GM12865 (cell line): ENCODE data around the gene PROK2.

ENCODE experiments used
- DNase-seq: peaks from one replicate; pipeline ENCODE4 v3.0.0; 2010; ENCODE audit warnings: low read depth
- H3K4me3 ChIP-seq: 2 replicates; pipeline ENCODE4 v1.5.1; 2011; ENCODE audit warnings: mild to moderate bottlenecking, low read depth, low read length, control low read depth
- TF ChIP-seq, protein P1 (sequence below): IDR thresholded peaks from 2 replicates; pipeline ENCODE4 v1.5.1; 2011; ENCODE audit warnings: low read length, control low read depth, low read depth, inconsistent platforms; ENCODE audit not compliant: insufficient read depth; ENCODE audit errors: missing control alignments

Gene PROK2

DNA sequence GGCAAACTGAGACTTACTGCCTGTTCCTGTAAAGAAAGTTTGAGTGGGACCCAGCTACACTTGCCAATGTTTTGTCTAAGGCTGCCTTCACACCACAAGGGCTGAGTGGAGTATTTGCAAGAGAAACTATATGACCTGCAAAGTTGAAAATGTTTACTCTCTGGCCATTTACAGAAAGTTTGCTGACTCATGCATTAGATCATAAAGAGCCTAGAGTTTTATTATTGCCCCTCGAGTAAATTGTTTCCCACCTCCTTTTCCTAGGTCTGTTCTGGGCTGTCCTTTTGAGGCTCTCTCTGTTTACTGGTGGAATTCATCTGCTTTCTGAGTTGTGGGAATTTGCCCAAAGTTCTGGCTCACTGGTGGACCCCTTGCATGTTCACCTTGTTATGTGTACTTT, 6.7 kb upstream of the PROK2 start:
- no peak for DNase-seq
- TF ChIP-seq, protein P1, sequence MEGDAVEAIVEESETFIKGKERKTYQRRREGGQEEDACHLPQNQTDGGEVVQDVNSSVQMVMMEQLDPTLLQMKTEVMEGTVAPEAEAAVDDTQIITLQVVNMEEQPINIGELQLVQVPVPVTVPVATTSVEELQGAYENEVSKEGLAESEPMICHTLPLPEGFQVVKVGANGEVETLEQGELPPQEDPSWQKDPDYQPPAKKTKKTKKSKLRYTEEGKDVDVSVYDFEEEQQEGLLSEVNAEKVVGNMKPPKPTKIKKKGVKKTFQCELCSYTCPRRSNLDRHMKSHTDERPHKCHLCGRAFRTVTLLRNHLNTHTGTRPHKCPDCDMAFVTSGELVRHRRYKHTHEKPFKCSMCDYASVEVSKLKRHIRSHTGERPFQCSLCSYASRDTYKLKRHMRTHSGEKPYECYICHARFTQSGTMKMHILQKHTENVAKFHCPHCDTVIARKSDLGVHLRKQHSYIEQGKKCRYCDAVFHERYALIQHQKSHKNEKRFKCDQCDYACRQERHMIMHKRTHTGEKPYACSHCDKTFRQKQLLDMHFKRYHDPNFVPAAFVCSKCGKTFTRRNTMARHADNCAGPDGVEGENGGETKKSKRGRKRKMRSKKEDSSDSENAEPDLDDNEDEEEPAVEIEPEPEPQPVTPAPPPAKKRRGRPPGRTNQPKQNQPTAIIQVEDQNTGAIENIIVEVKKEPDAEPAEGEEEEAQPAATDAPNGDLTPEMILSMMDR, result no peak
- H3K4me3 ChIP-seq, result no peak overlapping the region

DNA sequence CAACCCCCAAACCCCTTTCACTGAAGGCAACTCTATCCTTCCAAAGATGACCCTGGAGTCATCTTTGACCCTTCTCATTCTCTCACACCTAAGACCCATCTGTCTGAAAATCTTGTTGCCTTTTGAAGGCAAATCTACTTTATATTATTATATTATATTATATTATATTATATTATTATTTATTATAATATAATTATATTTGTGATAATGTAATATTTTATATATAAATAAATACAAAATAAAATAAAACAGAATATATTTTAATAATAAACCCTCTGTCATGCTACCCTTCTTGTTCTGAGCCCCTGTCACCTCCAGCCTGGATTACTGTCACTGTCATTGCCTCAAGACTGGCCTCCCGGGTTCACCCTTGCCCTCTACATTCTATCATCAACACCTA, 5.0 kb upstream of the PROK2 start:
- no peak for DNase-seq
- no peak overlapping the region for H3K4me3 ChIP-seq
- TF ChIP-seq, protein P1, result no peak

DNA sequence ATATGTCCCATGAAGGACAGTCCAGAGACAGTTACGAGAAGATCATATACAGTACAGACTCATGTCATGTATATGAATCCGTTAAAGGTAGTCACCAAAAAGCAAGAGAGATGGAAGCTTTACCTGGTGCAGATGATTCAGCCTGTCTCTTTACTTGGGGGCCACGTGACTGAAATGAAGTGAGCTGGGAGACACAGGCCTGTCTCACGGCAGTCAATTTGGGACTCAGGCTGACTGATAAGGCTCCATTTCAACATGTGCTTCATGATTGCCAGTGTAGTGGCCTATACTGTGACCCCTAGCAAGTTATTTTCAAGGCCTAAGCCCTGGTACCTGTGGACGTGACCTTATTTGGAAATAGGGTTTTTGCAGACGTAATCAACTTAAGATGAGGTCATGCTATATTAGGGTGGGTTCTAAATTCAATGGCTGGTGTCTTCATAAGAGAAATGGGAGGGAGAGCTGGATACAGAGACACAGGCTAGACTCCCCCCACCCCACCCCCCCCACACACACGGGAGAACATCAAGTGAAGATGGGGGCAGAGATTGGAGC, 3.0 kb upstream of the PROK2 start:
- no peak for DNase-seq
- TF ChIP-seq, protein P1, result no peak
- no peak overlapping the region for H3K4me3 ChIP-seq

DNA sequence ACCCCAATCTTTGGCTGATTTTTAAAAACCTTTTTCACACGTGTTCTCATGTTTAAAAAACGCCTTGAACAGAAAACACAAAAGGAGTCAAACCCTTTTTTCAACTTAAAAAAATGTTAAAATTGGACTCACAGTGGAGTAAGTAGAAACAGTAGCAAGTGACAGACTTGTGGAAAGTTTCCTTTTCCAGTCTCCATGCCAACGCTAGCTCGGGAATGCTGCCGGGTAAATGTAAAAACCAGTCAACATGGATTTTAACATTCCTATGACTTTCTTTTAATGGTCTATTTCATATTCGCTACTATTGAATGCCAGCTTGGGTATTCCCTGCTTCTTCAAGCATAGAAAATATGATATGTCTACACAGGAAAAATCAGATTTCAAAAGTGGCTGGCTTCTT, 1.6 kb upstream of the PROK2 start:
- DNase-seq, result no peak
- TF ChIP-seq, protein P1, result no peak
- no peak overlapping the region for H3K4me3 ChIP-seq

DNA sequence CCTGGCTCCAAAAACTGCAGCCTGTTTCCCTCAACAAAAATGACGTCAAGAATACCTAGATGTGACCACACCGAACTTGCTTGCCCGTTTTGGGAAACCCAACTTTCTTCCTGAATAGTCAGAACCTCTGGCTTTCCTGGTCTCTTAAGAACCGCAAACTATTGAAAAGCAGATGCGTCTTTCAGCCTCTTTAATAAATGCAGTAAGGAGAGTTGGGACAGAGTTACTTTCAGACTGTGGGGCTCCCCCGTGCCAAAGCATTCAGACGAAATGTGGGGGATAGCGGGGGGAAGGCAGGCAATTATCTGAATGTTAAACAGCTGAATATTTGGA, 1.2 kb upstream of the PROK2 start:
- no peak for DNase-seq
- TF ChIP-seq, protein P1, result no peak
- H3K4me3 ChIP-seq, result no peak overlapping the region

DNA sequence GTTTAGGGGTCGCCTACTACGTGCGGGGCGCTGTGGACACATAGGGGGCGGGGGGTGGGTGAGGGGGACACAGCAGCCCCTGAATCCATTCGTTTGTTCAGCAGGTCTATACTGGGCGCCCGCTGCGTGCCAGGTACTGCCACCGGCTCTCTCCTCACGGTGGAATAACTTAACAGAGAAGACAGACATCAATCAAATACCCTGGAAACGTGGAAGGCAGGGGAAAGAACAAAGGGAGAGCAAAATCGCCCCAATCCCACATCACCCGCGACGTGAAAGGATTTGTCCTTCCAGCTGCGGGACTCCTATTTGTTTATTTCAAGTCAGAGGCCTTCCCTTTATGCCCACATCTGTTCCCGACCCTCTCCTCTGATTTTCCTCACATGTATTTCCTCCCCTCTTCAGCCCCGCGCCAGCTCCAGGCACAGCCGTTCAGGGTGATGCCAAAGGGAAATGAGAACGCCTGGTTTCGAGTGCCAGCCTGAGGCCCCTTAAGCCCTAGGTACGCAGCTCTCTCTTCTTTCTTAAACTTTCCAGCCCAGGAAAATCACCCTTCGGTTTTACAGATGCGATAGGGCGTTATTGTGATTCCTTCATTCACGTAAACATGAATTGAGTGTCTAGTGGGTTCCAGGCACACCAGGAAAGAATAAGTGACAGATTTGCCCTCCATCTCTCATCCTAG, 726 bp upstream of the PROK2 start:
- DNase-seq, result no peak
- TF ChIP-seq, protein P1, result no peak
- no peak overlapping the region for H3K4me3 ChIP-seq
